K562 (cell line): ENCODE data around the gene TMPRSS6. TPM values are rescaled to one million over a fixed set of nuclear protein-coding genes. Genes with fewer than 3 reads are reported as not detected.

Experiments
- ATAC-seq: fragments of 200-7000 bp; cut with Tn5 transposase; 3 replicates; pipeline ENCODE4 v1.9.1; 2020; ENCODE audit warnings: moderate library complexity
- BruUV-seq: library from RNA; stranded (reverse); fragments of 400-500 nt; replicated peaks from 2 replicates; lab custom pipeline; 2021; lab: Mats Ljungman, UMichigan
- CTCF ChIA-PET: fragments of 300-600 bp; formaldehyde crosslinking; extraction: SDS; loops from one replicate; lab custom pipeline; 2021; ENCODE audit warnings: low intra/inter-chr PET ratio; lab: Yijun Ruan, JAX
- POLR2A ChIA-PET: fragments of 300-600, 350-650 bp; sonication (Branson Sonifier 250); formaldehyde crosslinking; extraction: SDS; loops from one replicate; lab custom pipeline; 2021; ENCODE audit warnings: antibody characterized with exemption, inconsistent platforms; lab: Yijun Ruan, JAX
- DNase-seq, 4 experiments: peaks; one replicate each; pipeline versions ENCODE4 v3.0.0 to v3.0.0-alpha.2; 2011 to 2018; ENCODE audit warnings: low spot score in 3 of 4, mixed read lengths in 3 of 4; ENCODE audit errors: extremely low read depth in 1 of 4
- FAIRE-seq: peaks from 2 replicates; lab custom pipeline; 2011; peaks lifted over from hg19 to GRCh38; lab: Jason Lieb, UNC
- H2AFZ ChIP-seq: 2 replicates; pipeline ENCODE4 v1.6.0; 2011; ENCODE audit warnings: low read depth, low read length, control low read depth, inconsistent platforms
- H3K27ac ChIP-seq: fragments of 200-600 bp; 3 replicates; pipeline ENCODE4 v1.8.0; 2011; ENCODE audit warnings: low read depth, mild to moderate bottlenecking, control low read depth, inconsistent platforms, low read length, moderate library complexity, mixed read lengths; ENCODE audit errors: extremely low read depth
- H3K27me3 ChIP-seq, 2 experiments: fragments of 300-600 bp in 1 of 2; 2 replicates in 1 of 2; 3 replicates in 1 of 2; pipeline versions ENCODE4 v1.6.0 to v1.8.0; 2011; ENCODE audit warnings: inconsistent platforms in 2 of 2, low read length in 2 of 2, mild to moderate bottlenecking in 1 of 2, mixed read lengths in 1 of 2, moderate library complexity in 1 of 2; ENCODE audit not compliant: control insufficient read depth in 2 of 2, insufficient read depth in 2 of 2
- H3K36me3 ChIP-seq: fragments of 300-600 bp; 3 replicates; pipeline ENCODE4 v1.8.0; 2011; ENCODE audit warnings: mild to moderate bottlenecking, low read length, inconsistent platforms; ENCODE audit not compliant: control insufficient read depth, insufficient read depth
- H3K4me1 ChIP-seq, 2 experiments: fragments of 200-600 bp in 1 of 2; replicated peaks in 1 of 2; 2 replicates in 1 of 2; 3 replicates in 1 of 2; pipeline versions ENCODE4 v1.5.1 to v1.8.0; 2011; ENCODE audit warnings: inconsistent platforms in 2 of 2, low read length in 2 of 2, mild to moderate bottlenecking in 1 of 2, mixed read lengths in 1 of 2, moderate library complexity in 1 of 2; ENCODE audit not compliant: control insufficient read depth in 2 of 2, insufficient read depth in 2 of 2
- H3K4me2 ChIP-seq: 2 replicates; pipeline ENCODE4 v1.6.1; 2011; ENCODE audit warnings: low read length, control low read depth, inconsistent platforms, mixed read lengths; ENCODE audit not compliant: insufficient read depth
- H3K4me3 ChIP-seq: fragments of 200-600 bp; sonication (generic), shearing (Covaris generic); 2 replicates; pipeline ENCODE4 v1.5.1; 2016; ENCODE audit warnings: control low read depth, inconsistent platforms
- H3K79me2 ChIP-seq: fragments of 200-600 bp; 3 replicates; pipeline ENCODE4 v1.8.0; 2011; ENCODE audit warnings: low read length, inconsistent platforms; ENCODE audit not compliant: control insufficient read depth, insufficient read depth
- H3K9ac ChIP-seq, 2 experiments: 2 replicates each; pipeline versions ENCODE4 v1.6.0 to v1.6.1; 2011; ENCODE audit warnings: low read depth in 2 of 2, low read length in 2 of 2, control low read depth in 1 of 2, inconsistent platforms in 1 of 2, mild to moderate bottlenecking in 1 of 2, mixed read lengths in 1 of 2; ENCODE audit not compliant: insufficient read depth in 1 of 2
- H3K9me1 ChIP-seq: one replicate; pipeline ENCODE4 v1.6.0; 2011; ENCODE audit warnings: inconsistent platforms, mild to moderate bottlenecking, low read length, moderate library complexity; ENCODE audit not compliant: control insufficient read depth, insufficient read depth
- H3K9me3 ChIP-seq: replicated peaks from 2 replicates; pipeline ENCODE4 v1.5.1; 2011; ENCODE audit warnings: low read depth, low read length, inconsistent platforms; ENCODE audit not compliant: control insufficient read depth, insufficient read depth
- H4K20me1 ChIP-seq: replicated peaks from 2 replicates; pipeline ENCODE4 v1.6.1; 2011; ENCODE audit warnings: low read length, inconsistent platforms, mixed read lengths; ENCODE audit not compliant: control insufficient read depth, insufficient read depth
- ADNP ChIP-seq: fragments of 200-800 bp; sonication (Bioruptor generic); IDR thresholded peaks from 2 replicates; pipeline ENCODE4 v1.6.1; 2016; ENCODE audit warnings: missing genetic modification characterization, missing compliant biosample characterization
- ARHGAP35 ChIP-seq: fragments of 450-650 bp; IDR thresholded peaks from 2 replicates; pipeline ENCODE4 v1.6.1; 2018; ENCODE audit not compliant: partially characterized antibody
- ATF7 ChIP-seq: fragments of 450-650 bp; IDR thresholded peaks from 2 replicates; pipeline ENCODE4 v1.7.1; 2014; ENCODE audit warnings: mild to moderate bottlenecking, moderate library complexity
- CBFB ChIP-seq: sonication (generic); formaldehyde crosslinking; IDR thresholded peaks from 2 replicates; pipeline ENCODE4 v1.4.0; 2020; ENCODE audit warnings: mild to moderate bottlenecking, missing genetic modification reagents
- CEBPG ChIP-seq, 3 experiments: fragments of 200-800 bp in 1 of 3; sonication (Bioruptor generic) in 1 of 3; sonication (generic) in 1 of 3; formaldehyde crosslinking in 1 of 3; IDR thresholded peaks in 2 of 3; conservative IDR thresholded peaks in 1 of 3; 2 replicates each; pipeline versions ENCODE4 v1.6.1 to v1.8.0; 2016 to 2022; ENCODE audit warnings: missing compliant biosample characterization in 2 of 3, missing genetic modification characterization in 2 of 3, mild to moderate bottlenecking in 1 of 3, missing genetic modification reagents in 1 of 3
- GATAD2A ChIP-seq: fragments of 450-650 bp; IDR thresholded peaks from 2 replicates; pipeline ENCODE4 v1.6.1; 2017
- HDAC2 ChIP-seq: fragments of 450-650 bp; IDR thresholded peaks from 2 replicates; pipeline ENCODE4 v1.6.1; 2016; ENCODE audit warnings: mild to moderate bottlenecking
- HDAC6 ChIP-seq: IDR thresholded peaks from 2 replicates; pipeline ENCODE4 v1.6.1; 2012; ENCODE audit warnings: low read depth, mild to moderate bottlenecking, control low read depth, inconsistent platforms, low read length, moderate library complexity
- KDM1A ChIP-seq, 2 experiments: fragments of 450-650 bp; IDR thresholded peaks; 2 replicates each; pipeline ENCODE4 v1.6.1; 2016; ENCODE audit warnings: mild to moderate bottlenecking in 2 of 2
- MCM3 ChIP-seq: fragments of 450-650 bp; IDR thresholded peaks from 2 replicates; pipeline ENCODE4 v1.6.1; 2016
- MCM5 ChIP-seq: fragments of 450-650 bp; IDR thresholded peaks from 2 replicates; pipeline ENCODE4 v1.6.1; 2016; ENCODE audit warnings: low read depth
- NFYB ChIP-seq: IDR thresholded peaks from 2 replicates; pipeline ENCODE4 v1.6.1; 2011; ENCODE audit warnings: mild to moderate bottlenecking, moderate library complexity; ENCODE audit not compliant: insufficient read length; ENCODE audit errors: extremely low read depth
- PHTF2 ChIP-seq: fragments of 250-450 bp; sonication (Bioruptor Pico); IDR thresholded peaks from 2 replicates; pipeline ENCODE4 v1.5.0; 2021; ENCODE audit warnings: mild to moderate bottlenecking
- POLR3G ChIP-seq: IDR thresholded peaks from 2 replicates; pipeline ENCODE4 v1.6.1; 2011; ENCODE audit not compliant: insufficient read length, insufficient replicate concordance; ENCODE audit errors: extremely low read depth
- RBM14 ChIP-seq: fragments of 200-400 bp; formaldehyde crosslinking; IDR thresholded peaks from 2 replicates; pipeline ENCODE4 v1.6.1; 2018; ENCODE audit warnings: low read depth, mild to moderate bottlenecking, low read length, moderate library complexity, borderline replicate concordance; ENCODE audit not compliant: insufficient read depth
- RBM25 ChIP-seq: fragments of 200-400 bp; formaldehyde crosslinking; IDR thresholded peaks from 2 replicates; pipeline ENCODE4 v1.6.1; 2018; ENCODE audit warnings: low read length, low read depth, moderate library complexity; ENCODE audit not compliant: severe bottlenecking
- RCOR1 ChIP-seq, 2 experiments: IDR thresholded peaks; 2 replicates each; pipeline ENCODE4 v1.6.1; 2012; ENCODE audit warnings: low read depth in 2 of 2, low read length in 2 of 2, borderline replicate concordance in 1 of 2, improper control_type of control experiment in 1 of 2
- SMARCA5 ChIP-seq: fragments of 450-650 bp; IDR thresholded peaks from 2 replicates; pipeline ENCODE4 v1.6.1; 2016
- SOX6 ChIP-seq: fragments of 450-650 bp; IDR thresholded peaks from 2 replicates; pipeline ENCODE4 v1.6.1; 2014; ENCODE audit warnings: mild to moderate bottlenecking
- TOE1 ChIP-seq, 2 experiments: fragments of 450-650 bp in 1 of 2; sonication (generic) in 1 of 2; formaldehyde crosslinking in 1 of 2; IDR thresholded peaks; 2 replicates each; pipeline versions ENCODE4 v1.7.1 to v1.8.0; 2016 to 2022; ENCODE audit warnings: borderline replicate concordance in 2 of 2, mild to moderate bottlenecking in 2 of 2, antibody characterized with exemption in 1 of 2, inconsistent platforms in 1 of 2, low read depth in 1 of 2, missing genetic modification reagents in 1 of 2, moderate library complexity in 1 of 2
- ZKSCAN1 ChIP-seq: fragments of 150-350 bp; IDR thresholded peaks from 2 replicates; pipeline ENCODE4 v1.6.1; 2016; ENCODE audit warnings: low read depth, low read length
- WGBS: fragments of 100-300 bp; shearing (Covaris generic); methylation state at CpG from one replicate; pipeline ENCODE4 v1.1.6; 2016; ENCODE audit warnings: low coverage, mixed read lengths; ENCODE audit not compliant: insufficient coverage; ENCODE audit errors: missing lambda C conversion rate; 5-methylcytosine and 5-hydroxymethylcytosine counted together
- in situ Hi-C: fragments of 300-500 bp; cut with MboI; formaldehyde crosslinking; loops from 4 replicates; pipeline ENCODE4 v1.15.0; 2018; ENCODE audit warnings: inconsistent platforms, mixed read lengths
- intact Hi-C: fragments of 100-400 bp; cut with micrococcal nuclease; formaldehyde crosslinking; loops from 2 replicates; pipeline ENCODE4 v1.14.2; 2022
- polyA plus RNA-seq, 8 experiments: library from polyadenylated mRNA; depleted of rRNA in 4 of 8; stranded (reverse) in 5 of 8; unstranded in 3 of 8; fragments of >200 nt; fragmentation: Nextera tagmentation in 2 of 8; fragmentation: Illumina TruSeq in 1 of 8; extraction: Ambion mirVana in 2 of 8; extraction: Trizol in 1 of 8; gene quantifications; 2 replicates each; pipeline versions ENCODE4 v1.2.1 to v1.2.3, GENCODE V29; 2011 to 2014; ENCODE audit warnings: inconsistent platforms in 1 of 8, missing spikeins in 1 of 8
- total RNA-seq, 7 experiments: library from RNA; depleted of rRNA in 6 of 7; stranded (reverse); fragments of >200 nt in 6 of 7; fragmentation: Illumina TruSeq in 2 of 7; extraction: Trizol in 2 of 7; gene quantifications; 2 replicates each; pipeline versions ENCODE4 v1.2.1 to v1.2.3, GENCODE V29; 2011 to 2021; ENCODE audit warnings: low replicate concordance in 1 of 7
- TF ChIP-seq, protein P1 (sequence below): IDR thresholded peaks from 2 replicates; pipeline ENCODE4 v1.6.1; 2011; ENCODE audit not compliant: insufficient read length; ENCODE audit errors: extremely low read depth

TMPRSS6 gene
- total and polyA plus RNA-seq, 9 of the 15 experiments (the other 6 are each of a cell fraction or from before 2014, with no cell fraction given), result 0.03 TPM; not detected in 8

GRCh38 chr22:37032535-37033460 lies 76.7 kb downstream of the TMPRSS6 start:
- Histone ChIP-seq H3K4me2 (no peak overlapping the region), H3K4me1 (peaks cover 5 to 16% of the 10 kb centered on the region in 2 experiments; a peak in 4 of 5 replicates), H3K27me3 (peaks cover 4 to 9% of the 10 kb centered on the region in 2 experiments; a peak in 2 of 5 replicates), H3K9me1 (no peaks in the 10 kb centered on the region), H3K9ac (no peak overlapping the region), H3K27ac (no peak overlapping the region), H3K36me3 (peaks cover 16% of the 10 kb centered on the region; the same call in 1 of the 3 replicates), H3K79me2 (no peaks in the 10 kb centered on the region), H3K9me3 (no peaks in the 10 kb centered on the region), H2AFZ (no peak overlapping the region), H4K20me1 (no peaks in the 10 kb centered on the region), H3K4me3 (no peak overlapping the region)
- FAIRE-seq (no peak), ATAC-seq (peak; percentile 23; the same call in 1 of the 3 replicates), DNase-seq (no peak)
- ChIA-PET CTCF (no interaction called here), POLR2A (interaction anchor here (0.8 kb wide), 2 partner anchors 11 to 15 kb away, joined by 3 read pairs; no protein-coding TSS in a partner anchor)
- intact Hi-C loops, result no loop called here
- in situ Hi-C loops, result no loop called here
- BruUV-seq, result no TSS peak
- WGBS, result 62% methylated on average over 17 of the region's 18 CpGs
- no peak for TF ChIP-seq GATAD2A
- 0 out of 4 replicates have a peak, but pooled peaks of 1 of the 2 experiments have one; percentile 25 for TF ChIP-seq RCOR1 (IDR thresholded peaks at IDR 0.05; ENCODE audit: borderline replicate concordance in 1 of 2, low read depth in 2 of 2, low read length in 2 of 2)
- no peak for TF ChIP-seq CBFB (CRISPR knock-in tag)
- peak; percentile 56 to 66; a peak in 3 of 4 replicates for TF ChIP-seq KDM1A (IDR thresholded peaks at IDR 0.05)
- TF ChIP-seq HDAC2, result 0 out of 2 replicates have a peak, but pooled peaks have one; percentile 23
- TF ChIP-seq ADNP (tag), result peak; percentile 66
- TF ChIP-seq, protein P1, sequence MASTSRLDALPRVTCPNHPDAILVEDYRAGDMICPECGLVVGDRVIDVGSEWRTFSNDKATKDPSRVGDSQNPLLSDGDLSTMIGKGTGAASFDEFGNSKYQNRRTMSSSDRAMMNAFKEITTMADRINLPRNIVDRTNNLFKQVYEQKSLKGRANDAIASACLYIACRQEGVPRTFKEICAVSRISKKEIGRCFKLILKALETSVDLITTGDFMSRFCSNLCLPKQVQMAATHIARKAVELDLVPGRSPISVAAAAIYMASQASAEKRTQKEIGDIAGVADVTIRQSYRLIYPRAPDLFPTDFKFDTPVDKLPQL, result no peak
- TF ChIP-seq POLR3G, result no peak
- TF ChIP-seq MCM5, result no peak
- TF ChIP-seq PHTF2 (CRISPR knock-in tag), result no peak
- TF ChIP-seq ATF7, result no peak
- peak; percentile 60; the same call in 1 of the 2 replicates for TF ChIP-seq SMARCA5
- TF ChIP-seq RBM14, result no peak
- TF ChIP-seq RBM25, result peak; percentile 89
- no peak for TF ChIP-seq NFYB
- no peak for TF ChIP-seq ARHGAP35
- no peak for TF ChIP-seq ZKSCAN1
- no peak for TF ChIP-seq HDAC6
- no peak for TF ChIP-seq TOE1 (IDR thresholded peaks at IDR 0.05; ENCODE audit: borderline replicate concordance)
- no peak for TF ChIP-seq TOE1 (CRISPR knock-in tag; IDR thresholded peaks at IDR 0.05; ENCODE audit: borderline replicate concordance, low read depth)
- TF ChIP-seq SOX6, result no peak
- TF ChIP-seq CEBPG (CRISPR knock-in tag; IDR thresholded peaks at IDR 0.05), result no peak
- TF ChIP-seq CEBPG (tag; conservative IDR thresholded peaks at IDR 0.05 in 1 of 2, IDR thresholded peaks at IDR 0.05 in 1 of 2), result peak in 1 of 2 experiments; percentile 46; a peak in 1 of 4 replicates
- TF ChIP-seq MCM3, result no peak
